Fibroblast of the aortic adventitia (primary cell): ENCODE measurements around the gene ELP6. TPM values are rescaled to one million over a fixed set of nuclear protein-coding genes. Genes with fewer than 3 reads are reported as not detected.
A peak's percentile ranks its signal among the peaks of the same experiment; 100 is the strongest.
"Not testable (repeated sequence)": the region's sequence is repeated elsewhere in the genome, so short reads cannot be mapped to it uniquely, and the experiment has no call there.

Source experiments
- DNase-seq: peaks from one replicate; pipeline ENCODE4 v3.0.0-alpha.2; 2010; ENCODE audit warnings: low read depth
- H3K4me3 ChIP-seq: 2 replicates; pipeline ENCODE4 v1.5.1; 2011; ENCODE audit warnings: low read depth, mild to moderate bottlenecking, control low read depth, low read length, moderate library complexity
- small RNA-seq: library from RNA; depleted of rRNA; stranded (forward); fragments of <200 nt; gene quantifications from one replicate; pipeline ENCODE3, GENCODE V24; 2012
- total RNA-seq: library from RNA; depleted of rRNA; stranded (reverse); fragments of >200 nt; gene quantifications from 2 replicates; pipeline ENCODE4 v1.2.3, GENCODE V29; 2012; ENCODE audit warnings: low replicate concordance
- TF ChIP-seq, protein P1 (sequence below): IDR thresholded peaks from 2 replicates; pipeline ENCODE4 v1.5.1; 2011; ENCODE audit warnings: mild to moderate bottlenecking, low read length, control low read depth, inconsistent platforms; ENCODE audit not compliant: insufficient read depth

Gene ELP6
- total RNA-seq, 1 donor = 28.7 TPM

DNA sequence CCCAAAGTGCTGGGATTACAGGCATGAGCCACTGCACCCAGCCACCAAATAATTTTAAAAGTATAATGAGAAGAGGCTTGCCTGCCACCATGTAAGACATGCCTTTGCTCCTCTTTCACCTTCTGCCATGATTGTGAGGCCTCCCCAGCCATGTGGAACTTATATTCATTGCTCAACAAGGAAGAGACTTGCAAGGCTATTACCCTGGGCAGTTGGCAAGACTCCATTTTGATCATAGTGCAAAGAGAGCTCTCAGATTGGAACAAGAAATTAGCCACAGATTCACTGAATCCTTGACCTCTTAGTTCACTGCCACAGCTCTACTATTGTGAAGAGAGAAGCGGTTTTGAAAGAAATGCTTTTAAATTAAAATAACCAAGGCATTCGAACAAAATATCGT lies 43.9 kb downstream of the ELP6 start:
- DNase-seq = peak; percentile 19
- TF ChIP-seq, protein P1, sequence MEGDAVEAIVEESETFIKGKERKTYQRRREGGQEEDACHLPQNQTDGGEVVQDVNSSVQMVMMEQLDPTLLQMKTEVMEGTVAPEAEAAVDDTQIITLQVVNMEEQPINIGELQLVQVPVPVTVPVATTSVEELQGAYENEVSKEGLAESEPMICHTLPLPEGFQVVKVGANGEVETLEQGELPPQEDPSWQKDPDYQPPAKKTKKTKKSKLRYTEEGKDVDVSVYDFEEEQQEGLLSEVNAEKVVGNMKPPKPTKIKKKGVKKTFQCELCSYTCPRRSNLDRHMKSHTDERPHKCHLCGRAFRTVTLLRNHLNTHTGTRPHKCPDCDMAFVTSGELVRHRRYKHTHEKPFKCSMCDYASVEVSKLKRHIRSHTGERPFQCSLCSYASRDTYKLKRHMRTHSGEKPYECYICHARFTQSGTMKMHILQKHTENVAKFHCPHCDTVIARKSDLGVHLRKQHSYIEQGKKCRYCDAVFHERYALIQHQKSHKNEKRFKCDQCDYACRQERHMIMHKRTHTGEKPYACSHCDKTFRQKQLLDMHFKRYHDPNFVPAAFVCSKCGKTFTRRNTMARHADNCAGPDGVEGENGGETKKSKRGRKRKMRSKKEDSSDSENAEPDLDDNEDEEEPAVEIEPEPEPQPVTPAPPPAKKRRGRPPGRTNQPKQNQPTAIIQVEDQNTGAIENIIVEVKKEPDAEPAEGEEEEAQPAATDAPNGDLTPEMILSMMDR = no peak
- no peak overlapping the region for H3K4me3 ChIP-seq

DNA sequence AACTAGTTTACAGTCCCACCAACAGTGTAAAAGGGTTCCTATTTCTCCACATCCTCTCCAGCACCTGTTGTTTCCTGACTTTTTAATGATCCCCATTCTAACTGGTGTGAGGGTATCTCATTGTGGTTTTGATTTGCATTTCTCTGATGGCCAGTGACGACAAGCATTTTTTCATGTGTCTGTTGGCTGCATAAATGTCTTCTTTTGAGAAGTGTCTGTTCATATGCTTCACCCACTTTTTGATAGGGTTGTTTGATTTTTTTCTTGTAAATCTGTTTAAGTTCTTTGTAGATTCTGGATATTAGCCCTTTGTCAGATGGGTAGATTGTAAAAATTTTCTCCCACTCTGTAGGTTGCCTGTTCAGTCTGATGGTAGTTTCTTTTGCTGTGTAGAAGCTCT lies 45.2 kb downstream of the ELP6 start:
- not testable (repeated sequence) for H3K4me3 ChIP-seq, DNase-seq

DNA sequence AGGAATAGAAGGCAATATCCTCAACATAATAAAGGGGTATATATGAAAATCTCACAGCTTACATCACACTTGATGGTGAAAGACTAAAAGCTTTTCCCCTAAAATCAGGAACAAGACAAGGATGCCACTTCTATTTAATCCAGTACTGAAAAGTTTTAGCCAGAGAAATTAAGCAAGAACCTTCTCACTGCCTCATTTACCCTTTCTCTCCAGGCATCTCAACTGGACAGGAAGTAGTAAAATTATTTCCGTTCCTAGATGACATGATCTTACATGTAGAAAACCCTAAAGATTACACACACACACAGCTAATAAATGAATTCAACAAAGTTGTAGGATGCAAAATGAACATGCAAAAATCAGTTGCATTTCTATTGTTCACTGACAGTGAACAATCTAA lies 48.9 kb downstream of the ELP6 start:
- no peak for DNase-seq
- no peak overlapping the region for H3K4me3 ChIP-seq
- TF ChIP-seq, protein P1 = no peak

DNA sequence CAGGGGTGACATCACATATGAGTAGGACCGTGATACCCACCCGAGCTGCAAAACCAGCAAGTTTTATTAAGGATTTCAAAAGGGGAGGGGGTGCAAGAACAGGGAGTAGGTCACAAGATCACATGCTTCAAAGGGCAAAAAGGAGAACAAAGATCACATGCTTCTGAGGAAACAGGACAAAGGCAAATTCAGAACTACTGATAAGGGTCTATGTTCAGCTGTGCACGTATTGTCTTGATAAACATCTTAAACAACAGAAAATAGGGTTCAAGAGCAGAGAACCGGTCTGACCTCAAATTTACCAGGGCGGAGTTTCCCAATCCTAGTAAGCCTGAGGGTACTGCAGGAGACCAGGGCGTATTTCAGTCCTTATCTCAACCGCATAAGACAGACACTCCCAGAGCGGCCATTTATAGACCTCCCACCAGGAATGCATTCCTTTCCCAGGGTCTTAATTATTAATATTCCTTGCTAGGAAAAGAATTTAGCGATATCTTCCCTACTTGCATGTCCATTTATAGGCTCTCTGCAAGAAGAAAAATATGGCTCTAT lies 53.9 kb downstream of the ELP6 start:
- not testable (repeated sequence) for H3K4me3 ChIP-seq, DNase-seq

DNA sequence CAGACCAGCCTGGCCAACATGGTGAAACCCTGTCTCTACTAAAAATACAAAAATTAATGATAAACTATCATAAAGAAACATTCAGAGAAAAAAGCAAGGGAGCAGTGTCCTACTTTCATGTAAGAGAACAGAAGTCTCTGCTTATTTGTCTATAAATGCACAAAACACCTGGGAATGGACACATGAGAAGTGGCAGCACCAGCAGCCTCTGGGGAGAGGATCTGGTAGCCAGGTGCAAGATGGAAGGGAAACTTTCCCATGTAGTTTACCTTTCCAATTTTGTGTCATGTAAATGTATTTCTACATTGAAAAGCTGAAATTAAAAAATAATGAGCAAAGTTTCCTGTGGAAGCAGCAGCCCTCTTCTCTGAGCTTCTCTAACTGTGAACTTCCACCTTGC lies 56.5 kb downstream of the ELP6 start:
- TF ChIP-seq, protein P1 = no peak
- no peak overlapping the region for H3K4me3 ChIP-seq
- no peak for DNase-seq

DNA sequence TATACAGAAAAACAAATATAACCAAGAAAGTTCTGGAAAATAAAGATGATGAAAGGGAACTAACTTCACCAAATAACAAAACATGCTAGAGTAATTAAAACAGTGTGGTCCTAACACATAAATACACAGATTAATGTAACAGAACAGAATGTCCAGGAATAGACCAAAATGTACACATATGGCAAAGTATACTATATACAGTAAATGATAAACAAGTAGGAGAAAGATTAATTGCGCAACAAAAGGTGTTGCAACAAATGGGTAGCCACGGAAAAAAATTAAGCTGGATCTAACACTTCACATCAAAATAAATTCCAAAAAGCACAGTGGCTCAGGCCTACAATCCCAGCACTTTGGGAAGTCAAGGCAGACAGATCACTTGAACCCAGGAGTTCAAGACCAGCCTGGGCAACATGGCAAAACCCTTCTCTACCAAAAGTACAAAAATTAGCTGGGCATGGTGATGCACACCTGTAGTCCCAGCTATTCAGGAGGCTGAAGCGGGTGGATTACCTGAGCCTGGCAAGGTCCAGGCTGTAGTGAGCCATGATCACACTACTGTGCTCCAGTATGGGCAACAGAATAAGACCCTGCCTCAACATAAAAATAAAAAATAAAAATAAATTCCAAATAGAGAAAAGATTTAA lies 57.6 kb downstream of the ELP6 start:
- no peak overlapping the region for H3K4me3 ChIP-seq
- TF ChIP-seq, protein P1 = no peak
- peak; percentile 30 for DNase-seq

DNA sequence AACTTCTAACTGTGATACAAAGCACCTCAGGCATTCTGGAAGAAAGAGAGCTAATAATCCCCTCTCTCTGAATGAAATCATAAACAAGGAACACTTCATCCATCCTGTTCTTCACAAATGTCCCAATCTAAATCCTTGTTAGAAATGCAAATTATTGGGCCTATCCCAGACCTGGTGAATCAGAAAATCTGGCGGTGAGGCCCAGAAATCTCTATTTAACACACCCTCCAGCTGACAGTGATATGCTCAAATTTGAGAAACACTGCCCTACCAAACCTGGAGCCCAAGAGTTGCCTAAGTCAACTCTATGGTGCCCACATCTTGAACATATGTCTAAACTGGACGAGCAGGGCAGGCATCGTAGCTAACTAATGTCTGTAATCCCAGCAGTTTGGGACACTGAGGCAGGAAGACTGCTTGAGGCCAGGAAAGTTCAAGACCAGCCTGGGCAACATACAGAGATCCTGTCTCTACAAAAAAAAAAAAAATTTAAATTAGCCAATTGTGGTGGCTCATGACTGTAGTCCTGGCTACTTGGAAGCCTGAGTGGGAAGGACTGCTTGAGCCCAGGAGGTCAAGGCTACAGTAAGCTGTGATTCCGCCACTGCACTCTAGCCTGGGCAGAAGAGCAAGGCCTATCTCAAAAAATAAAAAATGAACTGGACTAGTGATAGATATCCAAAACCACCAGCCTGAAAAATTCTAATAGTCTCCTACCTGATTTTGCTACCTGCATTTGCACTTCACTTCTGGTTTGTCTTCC lies 60.9 kb downstream of the ELP6 start:
- H3K4me3 ChIP-seq = no peak overlapping the region
- TF ChIP-seq, protein P1 = no peak
- no peak for DNase-seq

Small RNA genes lying within 50 kb of the gene (small RNA-seq; reads per million reads assigned to genes)
- gene AC099778.2 (not detected), gene RN7SL870P (not detected)

Other genes with a start within 250 kb of the ELP6 start
- gene KIF9, start 230.9 kb downstream of the ELP6 start, total RNA-seq = 4.5 and 11.0 TPM in 2 replicates
- gene KLHL18, start 230.8 kb downstream of the ELP6 start, total RNA-seq = 8.5 and 12.9 TPM in 2 replicates
- 11.4 and 14.3 TPM in 2 replicates for gene PTPN23, start 132.7 kb downstream of the ELP6 start, total RNA-seq
- 42.0 and 47.7 TPM in 2 replicates for gene SCAP, start 37.8 kb downstream of the ELP6 start, total RNA-seq
- 0.09 TPM in 1 of 2 replicates, not detected in the other for gene CSPG5, start 65.2 kb upstream of the ELP6 start, total RNA-seq